ENCODE data around the gene SHANK1.

The SHANK1 gene

GRCh38 chr19:50717026-50717723 is 2.4 kb downstream of the SHANK1 start:
- TF ChIP-seq CTCF (IDR thresholded peaks at IDR 0.05; ENCODE audit: control insufficient read depth, insufficient read depth, low read depth, low read length, missing control alignments): no peak
- no peak for DNase-seq (ENCODE audit: low read depth)
- H3K4me3 ChIP-seq (ENCODE audit: control insufficient read depth, low read depth, low read length): no peak overlapping the region

GRCh38 chr19:50716178-50717025 is 3.2 kb downstream of the SHANK1 start:
- no peak for DNase-seq (ENCODE audit: low read depth)
- H3K4me3 ChIP-seq (ENCODE audit: control insufficient read depth, low read depth, low read length): no peak overlapping the region
- TF ChIP-seq CTCF (IDR thresholded peaks at IDR 0.05; ENCODE audit: control insufficient read depth, insufficient read depth, low read depth, low read length, missing control alignments): no peak

- H3K4me3 ChIP-seq (ENCODE audit: control insufficient read depth, low read depth, low read length): no peak overlapping the region
- no peak for TF ChIP-seq CTCF (IDR thresholded peaks at IDR 0.05; ENCODE audit: control insufficient read depth, insufficient read depth, low read depth, low read length, missing control alignments)
- no peak for DNase-seq (ENCODE audit: low read depth)
Observed at GRCh38 chr19:50713556-50714236, 5.9 kb downstream of the SHANK1 start.

GRCh38 chr19:50712833-50713232 is 6.8 kb downstream of the SHANK1 start:
- no peak for DNase-seq (ENCODE audit: low read depth)
- TF ChIP-seq CTCF (IDR thresholded peaks at IDR 0.05; ENCODE audit: control insufficient read depth, insufficient read depth, low read depth, low read length, missing control alignments): no peak
- H3K4me3 ChIP-seq (ENCODE audit: control insufficient read depth, low read depth, low read length): no peak overlapping the region

- no peak for DNase-seq (ENCODE audit: low read depth)
- H3K4me3 ChIP-seq (ENCODE audit: control insufficient read depth, low read depth, low read length): no peak overlapping the region
- no peak for TF ChIP-seq CTCF (IDR thresholded peaks at IDR 0.05; ENCODE audit: control insufficient read depth, insufficient read depth, low read depth, low read length, missing control alignments)
Observed at GRCh38 chr19:50711805-50712204, 7.8 kb downstream of the SHANK1 start.

GRCh38 chr19:50711196-50711595 is 8.4 kb downstream of the SHANK1 start:
- DNase-seq (ENCODE audit: low read depth): no peak
- TF ChIP-seq CTCF (IDR thresholded peaks at IDR 0.05; ENCODE audit: control insufficient read depth, insufficient read depth, low read depth, low read length, missing control alignments): no peak
- H3K4me3 ChIP-seq (ENCODE audit: control insufficient read depth, low read depth, low read length): no peak overlapping the region

Data from AG09309 (cell line).